ENCODE data around the gene TDRD9. TPM values are rescaled to one million over a fixed set of nuclear protein-coding genes. Genes with fewer than 3 reads are reported as not detected.
"Not testable (repeated sequence)": the region's sequence is repeated elsewhere in the genome, so short reads cannot be mapped to it uniquely, and the experiment has no call there.

The TDRD9 gene
- total and polyA plus RNA-seq, 4 donors, result 1.2 to 2.2 (median 1.7) TPM

DNA sequence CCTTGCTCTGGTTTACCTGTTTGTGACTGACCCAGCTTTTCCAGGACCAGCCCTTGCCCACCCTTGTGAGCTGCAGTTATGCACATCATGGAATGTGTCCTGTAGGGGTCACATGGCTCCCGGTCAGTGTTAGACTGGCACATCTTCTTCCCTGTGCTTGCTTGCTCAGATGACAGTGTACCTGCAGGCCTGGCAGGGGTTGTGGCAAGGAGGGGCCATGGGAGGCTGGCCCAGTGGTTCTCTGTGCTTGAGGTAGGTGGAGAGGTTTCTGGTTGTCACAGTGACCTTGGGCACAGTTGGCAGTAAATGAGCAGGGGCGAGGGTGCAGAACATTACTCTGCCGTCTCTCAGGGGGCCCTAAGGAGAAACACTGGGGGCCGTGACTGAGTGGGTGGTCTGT, 41.7 kb downstream of the TDRD9 start:
- no peak for DNase-seq (ENCODE audit: low read depth in 4 of 6, low spot score in 6 of 6)

DNA sequence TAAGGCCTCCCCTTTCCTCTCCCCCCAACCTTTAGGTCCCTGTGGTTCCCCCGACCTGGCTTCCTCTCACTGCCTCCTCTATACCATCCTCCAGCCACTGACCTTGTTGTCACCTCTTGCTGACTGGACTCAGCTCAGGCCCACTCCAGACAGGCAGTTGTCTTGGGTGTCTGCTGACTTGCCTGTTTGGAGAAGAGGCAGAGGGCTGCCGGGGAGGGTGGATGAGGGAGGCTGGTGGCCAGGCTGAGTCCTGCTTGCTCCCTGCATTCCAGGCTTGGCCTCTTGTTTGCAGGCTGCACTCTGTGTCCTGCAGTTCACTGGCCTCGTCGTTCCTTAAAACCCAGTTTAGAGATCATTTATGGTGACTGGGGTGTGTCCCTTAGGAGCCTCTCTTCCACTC, 45.1 kb downstream of the TDRD9 start:
- WGBS (ENCODE audit: insufficient coverage), result 67% methylated on average over 4 of the region's 4 CpGs
- H3K36me3 ChIP-seq (ENCODE audit: control insufficient read depth, insufficient read depth, low read length), result no peaks in the 10 kb centered on the region
- H3K9me3 ChIP-seq (ENCODE audit: control insufficient read depth, insufficient read depth, low read length), result no peaks in the 10 kb centered on the region
- DNase-seq (ENCODE audit: low read depth in 4 of 6, low spot score in 6 of 6), result no peak
- H3K4me1 ChIP-seq (ENCODE audit: control insufficient read depth, insufficient read depth, low read length), result no peaks in the 10 kb centered on the region
- H3K4me3 ChIP-seq (ENCODE audit: low read depth, low read length), result no peak overlapping the region
- no peak overlapping the region for H3K27ac ChIP-seq (ENCODE audit: low read depth, low read length)
- H3K27me3 ChIP-seq (ENCODE audit: control insufficient read depth, insufficient read depth, low read length), result no peaks in the 10 kb centered on the region

More for the DNA sequence above, 41.7 kb downstream of the TDRD9 start:
- no peak overlapping the region for H3K27ac ChIP-seq (ENCODE audit: low read depth, low read length)
- no peaks in the 10 kb centered on the region for H3K36me3 ChIP-seq (ENCODE audit: control insufficient read depth, insufficient read depth, low read length)
- H3K9me3 ChIP-seq (ENCODE audit: control insufficient read depth, insufficient read depth, low read length), result no peaks in the 10 kb centered on the region
- no peaks in the 10 kb centered on the region for H3K27me3 ChIP-seq (ENCODE audit: control insufficient read depth, insufficient read depth, low read length)
- 83% methylated on average over 4 of the region's 4 CpGs for WGBS (ENCODE audit: insufficient coverage)
- no peaks in the 10 kb centered on the region for H3K4me1 ChIP-seq (ENCODE audit: control insufficient read depth, insufficient read depth, low read length)
- H3K4me3 ChIP-seq (ENCODE audit: low read depth, low read length), result no peak overlapping the region

DNA sequence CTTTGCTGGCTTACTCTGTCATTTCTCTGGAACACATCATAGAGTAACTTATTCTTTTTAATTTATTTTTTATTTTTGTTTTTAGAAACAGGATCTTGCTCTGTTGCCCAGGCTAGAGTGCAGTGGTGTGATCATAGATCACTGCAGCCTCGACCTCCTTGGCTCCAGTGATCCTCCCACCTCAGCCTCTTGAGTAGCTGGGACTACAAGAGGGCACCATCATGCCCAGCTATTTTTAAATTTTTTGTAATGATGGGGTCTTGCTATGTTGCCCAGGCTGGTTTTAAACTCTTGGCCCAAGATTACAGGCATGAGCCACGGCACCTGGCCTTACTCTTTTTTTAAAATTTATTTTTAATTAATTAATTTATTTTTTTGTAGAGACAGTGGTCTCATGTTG, 46.3 kb downstream of the TDRD9 start:
- H3K4me3 ChIP-seq (ENCODE audit: low read depth, low read length), result no peak overlapping the region
- H3K9me3 ChIP-seq (ENCODE audit: control insufficient read depth, insufficient read depth, low read length), result no peaks in the 10 kb centered on the region
- H3K27ac ChIP-seq (ENCODE audit: low read depth, low read length), result no peak overlapping the region
- WGBS (ENCODE audit: insufficient coverage), result no CpG with 5 or more reads among the region's 2 CpGs
- no peaks in the 10 kb centered on the region for H3K4me1 ChIP-seq (ENCODE audit: control insufficient read depth, insufficient read depth, low read length)
- H3K27me3 ChIP-seq (ENCODE audit: control insufficient read depth, insufficient read depth, low read length), result no peaks in the 10 kb centered on the region
- DNase-seq (ENCODE audit: low read depth in 4 of 6, low spot score in 6 of 6), result no peak
- no peaks in the 10 kb centered on the region for H3K36me3 ChIP-seq (ENCODE audit: control insufficient read depth, insufficient read depth, low read length)

DNA sequence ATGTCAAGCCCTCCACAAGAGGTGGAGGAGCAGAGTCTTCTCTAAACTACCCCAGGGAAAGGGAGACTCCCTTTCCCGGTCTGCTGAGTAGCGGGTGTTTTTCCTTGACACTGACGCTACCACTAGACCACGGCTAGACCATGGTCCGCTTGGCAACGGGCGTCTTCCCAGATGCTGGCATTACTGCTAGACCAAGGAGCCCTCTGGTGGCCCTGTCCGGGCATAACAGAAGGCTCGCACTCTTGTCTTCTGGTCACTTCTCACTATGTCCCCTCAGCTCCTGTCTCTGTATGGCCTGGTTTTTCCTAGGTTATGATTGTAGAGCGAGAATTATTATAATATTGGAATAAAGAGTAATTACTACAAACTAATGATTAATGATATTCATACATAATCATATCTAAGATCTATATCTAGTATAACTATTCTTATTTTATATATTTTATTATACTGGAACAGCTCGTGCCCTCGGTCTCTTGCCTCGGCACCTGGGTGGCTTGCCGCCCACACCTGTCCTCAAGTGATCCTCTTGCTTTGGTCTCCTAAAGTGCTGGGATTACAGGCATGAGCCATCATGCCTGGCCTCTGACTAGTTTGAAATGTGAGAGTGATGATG, 52.5 kb downstream of the TDRD9 start:
- not testable (repeated sequence) for H3K27me3 ChIP-seq (ENCODE audit: control insufficient read depth, insufficient read depth, low read length); H3K27ac ChIP-seq (ENCODE audit: low read depth, low read length); H3K36me3 ChIP-seq (ENCODE audit: control insufficient read depth, insufficient read depth, low read length); H3K9me3 ChIP-seq (ENCODE audit: control insufficient read depth, insufficient read depth, low read length); H3K4me1 ChIP-seq (ENCODE audit: control insufficient read depth, insufficient read depth, low read length); H3K4me3 ChIP-seq (ENCODE audit: low read depth, low read length)
- 100% methylated on average over 3 of the region's 14 CpGs for WGBS (ENCODE audit: insufficient coverage)
- DNase-seq (ENCODE audit: low read depth in 4 of 6, low spot score in 6 of 6), result peak in 2 of 6 donors; percentile 9 to 18

DNA sequence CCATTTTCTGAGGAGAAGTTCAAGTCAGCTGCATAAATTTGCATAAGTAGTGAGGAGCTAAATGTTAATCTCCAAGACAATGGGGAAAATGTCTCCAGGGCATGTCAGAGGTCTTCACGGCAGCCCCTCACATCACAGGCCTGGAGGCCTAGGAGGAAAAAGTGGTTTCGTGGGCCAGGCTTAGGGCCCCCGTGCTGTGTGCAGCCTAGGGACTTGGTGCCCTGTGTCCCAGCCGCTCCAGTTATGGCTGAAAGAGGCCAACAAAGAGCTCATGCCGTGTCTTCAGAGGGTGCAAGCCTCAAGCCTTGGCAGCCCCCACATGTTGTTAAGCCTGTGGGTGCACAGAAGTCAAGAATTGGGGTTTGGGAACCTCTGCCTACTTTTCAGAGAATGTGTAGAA, 55.9 kb downstream of the TDRD9 start:
- 82% methylated on average over 5 of the region's 5 CpGs for WGBS (ENCODE audit: insufficient coverage)
- Histone ChIP-seq H3K36me3 (ENCODE audit: control insufficient read depth, insufficient read depth, low read length) (no peaks in the 10 kb centered on the region), H3K27me3 (ENCODE audit: control insufficient read depth, insufficient read depth, low read length) (no peaks in the 10 kb centered on the region), H3K27ac (ENCODE audit: low read depth, low read length) (no peak overlapping the region), H3K4me1 (ENCODE audit: control insufficient read depth, insufficient read depth, low read length) (no peaks in the 10 kb centered on the region), H3K9me3 (ENCODE audit: control insufficient read depth, insufficient read depth, low read length) (no peaks in the 10 kb centered on the region), H3K4me3 (ENCODE audit: low read depth, low read length) (no peak overlapping the region)
- DNase-seq (ENCODE audit: low read depth in 4 of 6, low spot score in 6 of 6), result no peak

DNA sequence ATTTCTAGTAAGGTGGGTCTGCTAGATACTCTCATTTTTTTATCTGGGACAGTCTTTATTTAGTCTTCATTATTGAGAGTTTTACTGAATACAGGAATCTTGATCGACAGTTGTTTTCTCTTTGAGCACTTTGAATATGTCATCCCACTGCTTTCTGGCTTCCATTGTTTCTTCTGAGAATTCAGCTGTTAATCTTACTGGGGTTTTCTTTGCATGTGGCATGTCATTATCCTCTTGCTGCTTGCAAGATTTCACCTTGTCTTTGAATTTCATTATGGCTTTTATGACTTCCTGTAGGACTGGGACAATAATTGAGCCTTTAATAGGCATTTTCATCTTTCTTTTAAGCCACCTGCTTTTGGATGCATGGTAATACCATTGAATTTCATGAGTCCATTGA, 60.8 kb downstream of the TDRD9 start:
- Histone ChIP-seq H3K36me3 (ENCODE audit: control insufficient read depth, insufficient read depth, low read length) (no peaks in the 10 kb centered on the region), H3K4me3 (ENCODE audit: low read depth, low read length) (no peak overlapping the region), H3K9me3 (ENCODE audit: control insufficient read depth, insufficient read depth, low read length) (no peaks in the 10 kb centered on the region), H3K4me1 (ENCODE audit: control insufficient read depth, insufficient read depth, low read length) (no peaks in the 10 kb centered on the region), H3K27me3 (ENCODE audit: control insufficient read depth, insufficient read depth, low read length) (no peaks in the 10 kb centered on the region), H3K27ac (ENCODE audit: low read depth, low read length) (no peak overlapping the region)
- no peak for DNase-seq (ENCODE audit: low read depth in 4 of 6, low spot score in 6 of 6)
- WGBS (ENCODE audit: insufficient coverage), result 100% methylated on average over 1 of the region's 1 CpG

DNA sequence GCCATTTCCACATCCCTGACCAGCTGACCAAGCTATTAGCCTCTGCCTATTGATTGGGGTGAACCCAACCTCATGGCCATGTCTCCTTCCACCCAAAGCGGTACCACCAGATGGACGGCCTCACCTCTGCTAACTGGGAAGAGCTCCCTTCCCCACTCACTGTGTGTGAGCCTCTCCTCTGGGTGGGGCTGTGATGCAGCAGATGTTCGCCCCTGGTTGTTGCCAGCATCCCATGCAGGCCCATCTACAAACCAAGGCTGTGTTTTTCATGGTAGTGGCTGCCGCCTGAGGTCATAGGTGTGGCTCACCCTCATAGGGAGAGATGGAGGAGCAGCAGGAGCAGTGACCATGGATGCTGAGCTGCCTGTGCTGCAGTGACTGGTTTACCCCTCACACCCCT, 61.7 kb downstream of the TDRD9 start:
- WGBS (ENCODE audit: insufficient coverage), result no CpG with 5 or more reads among the region's 4 CpGs
- no peak for DNase-seq (ENCODE audit: low read depth in 4 of 6, low spot score in 6 of 6)
- H3K27me3 ChIP-seq (ENCODE audit: control insufficient read depth, insufficient read depth, low read length), result no peaks in the 10 kb centered on the region
- H3K9me3 ChIP-seq (ENCODE audit: control insufficient read depth, insufficient read depth, low read length), result no peaks in the 10 kb centered on the region
- H3K4me3 ChIP-seq (ENCODE audit: low read depth, low read length), result no peak overlapping the region
- H3K4me1 ChIP-seq (ENCODE audit: control insufficient read depth, insufficient read depth, low read length), result no peaks in the 10 kb centered on the region
- no peak overlapping the region for H3K27ac ChIP-seq (ENCODE audit: low read depth, low read length)
- no peaks in the 10 kb centered on the region for H3K36me3 ChIP-seq (ENCODE audit: control insufficient read depth, insufficient read depth, low read length)

DNA sequence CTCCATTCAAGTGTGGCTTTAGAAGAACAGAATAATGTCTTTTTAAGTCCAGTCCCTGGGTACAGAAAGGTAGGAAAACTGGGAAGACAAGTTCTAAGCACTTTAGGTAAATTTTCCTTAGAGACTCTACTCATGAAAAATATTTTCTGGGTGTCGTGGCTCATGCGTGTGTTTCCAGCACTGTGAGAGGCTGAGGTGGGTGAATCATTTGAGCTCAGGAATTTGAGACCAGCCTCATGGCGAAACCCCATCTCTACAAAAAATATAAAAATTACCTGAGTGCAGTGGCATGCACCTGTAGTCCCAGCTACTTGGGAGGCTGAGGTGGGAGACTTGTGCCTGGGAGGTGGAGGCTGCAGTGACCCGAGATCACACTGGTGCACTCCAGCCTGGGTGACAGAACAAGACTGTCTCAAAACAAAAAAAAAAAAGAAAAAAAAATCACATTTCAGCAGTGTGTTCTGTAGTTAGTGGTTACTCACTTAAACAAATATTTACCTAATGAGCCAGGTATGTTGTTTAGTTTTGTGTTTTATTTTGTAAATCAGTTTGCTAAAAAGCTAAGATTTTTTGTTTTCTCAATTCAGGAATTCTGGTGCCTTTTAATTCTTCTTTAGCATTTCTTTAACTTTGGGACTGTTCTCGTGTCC, 66.4 kb downstream of the TDRD9 start:
- H3K27ac ChIP-seq (ENCODE audit: low read depth, low read length), result no peak overlapping the region
- H3K27me3 ChIP-seq (ENCODE audit: control insufficient read depth, insufficient read depth, low read length), result no peaks in the 10 kb centered on the region
- no peaks in the 10 kb centered on the region for H3K4me1 ChIP-seq (ENCODE audit: control insufficient read depth, insufficient read depth, low read length)
- no peaks in the 10 kb centered on the region for H3K36me3 ChIP-seq (ENCODE audit: control insufficient read depth, insufficient read depth, low read length)
- no peak for DNase-seq (ENCODE audit: low read depth in 4 of 6, low spot score in 6 of 6)
- no peak overlapping the region for H3K4me3 ChIP-seq (ENCODE audit: low read depth, low read length)
- no CpG with 5 or more reads among the region's 5 CpGs for WGBS (ENCODE audit: insufficient coverage)
- no peaks in the 10 kb centered on the region for H3K9me3 ChIP-seq (ENCODE audit: control insufficient read depth, insufficient read depth, low read length)

DNA sequence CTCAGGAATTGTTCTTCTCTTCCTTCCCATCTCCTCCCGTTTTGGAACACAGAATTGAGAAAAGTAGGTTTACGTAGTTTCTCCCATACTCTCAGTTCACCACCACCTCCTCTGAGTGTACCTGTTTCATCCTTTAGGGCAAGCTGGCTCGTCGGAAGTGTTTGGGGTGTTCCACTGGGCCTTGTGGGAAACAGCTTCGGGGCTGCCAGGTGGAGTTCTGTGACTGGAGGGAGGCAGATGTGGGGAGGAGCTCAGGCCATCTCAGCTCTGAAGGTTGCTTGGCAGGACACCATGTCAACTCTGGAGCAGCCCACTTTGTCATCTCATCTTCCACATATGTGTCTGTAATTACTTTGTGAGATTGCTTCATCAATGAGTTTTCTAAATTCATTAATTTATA, 67.6 kb downstream of the TDRD9 start:
- WGBS (ENCODE audit: insufficient coverage), result no CpG with 5 or more reads among the region's 5 CpGs
- H3K4me1 ChIP-seq (ENCODE audit: control insufficient read depth, insufficient read depth, low read length), result no peaks in the 10 kb centered on the region
- no peak overlapping the region for H3K27ac ChIP-seq (ENCODE audit: low read depth, low read length)
- H3K27me3 ChIP-seq (ENCODE audit: control insufficient read depth, insufficient read depth, low read length), result no peaks in the 10 kb centered on the region
- no peaks in the 10 kb centered on the region for H3K36me3 ChIP-seq (ENCODE audit: control insufficient read depth, insufficient read depth, low read length)
- no peak overlapping the region for H3K4me3 ChIP-seq (ENCODE audit: low read depth, low read length)
- no peak for DNase-seq (ENCODE audit: low read depth in 4 of 6, low spot score in 6 of 6)
- H3K9me3 ChIP-seq (ENCODE audit: control insufficient read depth, insufficient read depth, low read length), result no peaks in the 10 kb centered on the region

DNA sequence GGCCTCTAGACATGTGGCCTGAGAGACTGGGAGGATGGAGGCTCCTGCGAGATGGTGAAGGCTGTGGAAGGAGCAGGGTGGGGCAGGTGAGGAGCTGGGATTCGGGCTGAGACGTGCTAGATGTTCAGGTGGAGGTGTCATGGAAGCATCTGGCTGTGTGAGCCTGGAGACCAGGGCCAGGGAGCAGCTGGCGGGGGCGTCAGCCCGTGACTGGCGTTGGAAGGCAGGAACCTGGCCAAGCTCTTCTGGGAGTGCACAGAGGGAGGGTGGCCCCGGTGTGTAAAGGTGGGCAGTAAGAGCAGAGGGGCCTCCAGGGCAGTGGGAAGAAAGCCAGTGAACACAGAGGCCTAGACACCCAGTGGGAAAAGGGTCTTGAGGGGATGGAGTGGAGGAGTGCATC, 69.1 kb downstream of the TDRD9 start:
- Histone ChIP-seq H3K27me3 (ENCODE audit: control insufficient read depth, insufficient read depth, low read length) (no peaks in the 10 kb centered on the region), H3K4me3 (ENCODE audit: low read depth, low read length) (no peak overlapping the region), H3K4me1 (ENCODE audit: control insufficient read depth, insufficient read depth, low read length) (no peaks in the 10 kb centered on the region), H3K36me3 (ENCODE audit: control insufficient read depth, insufficient read depth, low read length) (no peaks in the 10 kb centered on the region), H3K27ac (ENCODE audit: low read depth, low read length) (no peak overlapping the region), H3K9me3 (ENCODE audit: control insufficient read depth, insufficient read depth, low read length) (no peaks in the 10 kb centered on the region)
- DNase-seq (ENCODE audit: low read depth in 4 of 6, low spot score in 6 of 6), result no peak
- WGBS (ENCODE audit: insufficient coverage), result 86% methylated on average over 8 of the region's 8 CpGs

Measured in spinal cord (tissue), 10 donors.